ENCODE measurements around the gene AMBRA1.

The AMBRA1 gene

DNA sequence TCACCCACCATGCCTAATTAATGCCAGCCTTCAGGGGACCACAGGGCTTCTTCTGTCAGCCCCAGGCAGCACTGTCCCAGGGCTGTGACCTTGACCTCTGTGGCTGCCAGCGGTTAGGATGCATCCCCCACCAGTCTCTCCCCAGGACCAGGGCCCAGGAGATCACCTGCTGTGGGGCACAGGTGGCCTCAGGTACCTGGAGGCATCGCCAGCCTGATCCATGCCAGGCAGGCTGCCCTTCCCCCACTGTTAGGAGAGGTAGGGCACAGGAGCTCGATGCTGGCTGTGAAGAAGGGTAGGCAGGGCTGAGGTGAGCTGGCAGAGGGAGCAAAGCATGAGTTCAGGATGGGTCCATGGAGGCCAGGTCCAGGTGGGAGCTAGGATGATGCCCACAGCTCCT lies 229.0 kb downstream of the AMBRA1 start:
- in situ Hi-C loops (cut with HindIII; ENCODE audit: low sequenced_read_pairs), result no loop called here
- H3K4me3 ChIP-seq (ENCODE audit: low read depth, low read length), result no peak overlapping the region

DNA sequence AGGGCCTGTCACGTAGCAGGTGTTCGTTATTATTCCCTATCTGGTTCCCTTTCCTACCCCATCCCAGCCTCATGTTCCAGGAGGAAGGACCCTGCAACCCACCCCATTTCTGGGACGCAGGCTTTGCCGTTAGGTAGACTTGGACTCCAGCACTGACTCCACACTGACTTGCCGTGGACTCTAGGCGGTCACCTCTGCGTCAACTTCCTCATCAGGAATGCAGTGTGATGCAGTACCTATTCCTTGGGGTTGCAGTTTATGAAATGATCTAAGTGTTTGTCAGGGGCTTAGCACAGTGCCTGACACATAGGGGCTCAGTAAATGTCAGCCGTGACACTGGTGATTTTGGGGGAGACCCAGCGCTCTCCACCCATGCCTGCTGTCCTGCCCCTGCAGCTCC lies 229.8 kb downstream of the AMBRA1 start:
- H3K4me3 ChIP-seq (ENCODE audit: low read depth, low read length), result no peak overlapping the region
- TF ChIP-seq, protein P1, sequence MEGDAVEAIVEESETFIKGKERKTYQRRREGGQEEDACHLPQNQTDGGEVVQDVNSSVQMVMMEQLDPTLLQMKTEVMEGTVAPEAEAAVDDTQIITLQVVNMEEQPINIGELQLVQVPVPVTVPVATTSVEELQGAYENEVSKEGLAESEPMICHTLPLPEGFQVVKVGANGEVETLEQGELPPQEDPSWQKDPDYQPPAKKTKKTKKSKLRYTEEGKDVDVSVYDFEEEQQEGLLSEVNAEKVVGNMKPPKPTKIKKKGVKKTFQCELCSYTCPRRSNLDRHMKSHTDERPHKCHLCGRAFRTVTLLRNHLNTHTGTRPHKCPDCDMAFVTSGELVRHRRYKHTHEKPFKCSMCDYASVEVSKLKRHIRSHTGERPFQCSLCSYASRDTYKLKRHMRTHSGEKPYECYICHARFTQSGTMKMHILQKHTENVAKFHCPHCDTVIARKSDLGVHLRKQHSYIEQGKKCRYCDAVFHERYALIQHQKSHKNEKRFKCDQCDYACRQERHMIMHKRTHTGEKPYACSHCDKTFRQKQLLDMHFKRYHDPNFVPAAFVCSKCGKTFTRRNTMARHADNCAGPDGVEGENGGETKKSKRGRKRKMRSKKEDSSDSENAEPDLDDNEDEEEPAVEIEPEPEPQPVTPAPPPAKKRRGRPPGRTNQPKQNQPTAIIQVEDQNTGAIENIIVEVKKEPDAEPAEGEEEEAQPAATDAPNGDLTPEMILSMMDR (IDR thresholded peaks at IDR 0.05; ENCODE audit: low read depth, low read length), result no peak
- no peak for DNase-seq (ENCODE audit: low read depth, low spot score)
- in situ Hi-C loops (cut with HindIII; ENCODE audit: low sequenced_read_pairs), result no loop called here

More for the DNA sequence above, 229.0 kb downstream of the AMBRA1 start:
- TF ChIP-seq, protein P1 (IDR thresholded peaks at IDR 0.05; ENCODE audit: low read depth, low read length), result no peak
- no peak for DNase-seq (ENCODE audit: low read depth, low spot score)

DNA sequence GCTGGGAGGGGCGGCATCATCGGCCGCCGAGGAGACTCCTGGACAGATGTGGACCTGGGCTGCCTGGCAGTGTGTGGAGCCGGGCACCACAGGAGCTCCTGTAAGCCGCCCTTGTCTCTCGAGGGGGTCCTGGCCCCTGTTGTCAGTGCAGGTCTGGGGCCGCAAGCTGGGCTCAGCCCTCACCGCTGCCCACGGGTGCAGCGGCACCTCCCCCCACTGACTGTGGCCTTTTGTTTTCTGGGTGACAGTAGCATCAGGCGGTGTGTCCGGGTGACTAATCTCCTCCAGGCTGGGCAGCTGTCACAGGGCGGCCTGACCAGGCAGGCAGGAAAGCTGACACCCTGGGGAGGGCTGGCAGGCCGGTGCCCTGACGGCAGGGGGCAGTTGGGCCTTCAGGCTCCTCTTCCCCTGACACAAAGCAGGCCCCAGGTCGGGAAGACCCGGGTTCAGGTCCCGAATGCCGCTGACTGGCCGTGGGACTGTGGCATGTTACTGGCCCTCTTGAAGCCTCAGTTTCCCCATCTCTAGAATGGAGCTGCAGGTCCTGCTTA lies 230.3 kb downstream of the AMBRA1 start:
- TF ChIP-seq, protein P1 (IDR thresholded peaks at IDR 0.05; ENCODE audit: low read depth, low read length), result peak; percentile 20
- DNase-seq (ENCODE audit: low read depth, low spot score), result peak; percentile 53
- H3K4me3 ChIP-seq (ENCODE audit: low read depth, low read length), result no peak overlapping the region
- in situ Hi-C loops (cut with HindIII; ENCODE audit: low sequenced_read_pairs), result no loop called here

DNA sequence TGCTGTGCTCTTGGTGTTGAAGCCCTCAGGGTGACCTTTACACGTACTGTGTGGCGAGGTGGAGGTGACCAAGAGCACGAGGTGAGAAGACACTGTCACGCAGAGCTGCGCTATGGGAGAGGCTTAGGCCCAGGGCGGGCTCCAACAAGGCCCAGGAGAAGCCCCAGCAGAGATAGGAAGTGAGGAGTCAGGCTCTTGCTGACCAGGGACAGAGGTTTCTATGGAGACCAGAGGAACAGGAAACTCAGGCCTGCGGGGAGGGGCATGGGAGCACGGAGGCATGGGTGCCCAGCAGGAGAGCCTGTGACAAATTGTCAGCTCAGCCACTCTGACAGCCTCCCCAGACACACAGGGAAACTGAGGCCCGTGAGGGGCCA lies 230.8 kb downstream of the AMBRA1 start:
- in situ Hi-C loops (cut with HindIII; ENCODE audit: low sequenced_read_pairs), result no loop called here
- H3K4me3 ChIP-seq (ENCODE audit: low read depth, low read length), result no peak overlapping the region
- TF ChIP-seq, protein P1 (IDR thresholded peaks at IDR 0.05; ENCODE audit: low read depth, low read length), result no peak
- peak; percentile 74 for DNase-seq (ENCODE audit: low read depth, low spot score)

DNA sequence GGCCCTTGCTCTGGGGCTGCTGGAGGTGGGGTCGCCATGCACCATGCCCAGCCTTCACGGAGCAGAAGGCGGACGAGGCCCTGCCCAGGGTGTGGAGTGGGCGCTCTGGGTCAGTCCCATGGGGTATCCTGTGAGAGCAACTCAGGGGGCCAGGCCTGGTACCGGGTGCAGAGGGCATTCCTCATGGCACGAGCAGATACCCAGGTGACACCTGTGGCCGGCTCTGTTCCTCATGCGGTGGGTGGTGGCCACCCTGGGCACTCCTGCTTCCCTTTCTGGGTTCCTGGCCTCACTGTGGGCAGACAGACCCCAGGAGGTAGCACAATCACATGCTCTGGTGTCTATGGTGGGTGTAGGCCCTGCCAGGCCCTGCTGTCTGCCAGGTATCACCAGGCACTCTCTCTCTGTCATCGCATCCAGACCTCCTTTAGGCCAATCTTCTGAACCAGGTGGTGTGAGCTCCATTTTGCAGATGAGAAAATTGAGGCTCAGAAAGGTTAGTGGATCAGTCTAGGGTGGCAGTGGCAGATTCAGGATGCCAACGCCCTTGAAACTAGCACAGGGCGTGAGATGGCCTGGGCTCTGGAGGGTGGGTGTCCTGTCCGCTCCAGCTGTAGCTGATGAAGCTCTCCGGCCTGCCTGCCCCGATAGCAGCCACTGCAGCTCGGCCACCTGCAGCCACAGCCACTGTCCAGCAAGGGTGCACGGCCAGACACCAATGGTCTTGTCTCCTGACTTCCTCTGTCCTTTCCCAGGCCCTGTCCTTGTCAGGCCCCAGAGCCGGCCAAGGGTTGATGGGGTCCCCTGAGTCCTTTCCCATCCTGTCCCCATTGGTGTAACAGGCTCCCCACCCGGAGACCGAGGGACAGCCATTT lies 231.4 kb downstream of the AMBRA1 start:
- no peak for DNase-seq (ENCODE audit: low read depth, low spot score)
- in situ Hi-C loops (cut with HindIII; ENCODE audit: low sequenced_read_pairs), result no loop called here
- H3K4me3 ChIP-seq (ENCODE audit: low read depth, low read length), result no peak overlapping the region
- TF ChIP-seq, protein P1 (IDR thresholded peaks at IDR 0.05; ENCODE audit: low read depth, low read length), result no peak

DNA sequence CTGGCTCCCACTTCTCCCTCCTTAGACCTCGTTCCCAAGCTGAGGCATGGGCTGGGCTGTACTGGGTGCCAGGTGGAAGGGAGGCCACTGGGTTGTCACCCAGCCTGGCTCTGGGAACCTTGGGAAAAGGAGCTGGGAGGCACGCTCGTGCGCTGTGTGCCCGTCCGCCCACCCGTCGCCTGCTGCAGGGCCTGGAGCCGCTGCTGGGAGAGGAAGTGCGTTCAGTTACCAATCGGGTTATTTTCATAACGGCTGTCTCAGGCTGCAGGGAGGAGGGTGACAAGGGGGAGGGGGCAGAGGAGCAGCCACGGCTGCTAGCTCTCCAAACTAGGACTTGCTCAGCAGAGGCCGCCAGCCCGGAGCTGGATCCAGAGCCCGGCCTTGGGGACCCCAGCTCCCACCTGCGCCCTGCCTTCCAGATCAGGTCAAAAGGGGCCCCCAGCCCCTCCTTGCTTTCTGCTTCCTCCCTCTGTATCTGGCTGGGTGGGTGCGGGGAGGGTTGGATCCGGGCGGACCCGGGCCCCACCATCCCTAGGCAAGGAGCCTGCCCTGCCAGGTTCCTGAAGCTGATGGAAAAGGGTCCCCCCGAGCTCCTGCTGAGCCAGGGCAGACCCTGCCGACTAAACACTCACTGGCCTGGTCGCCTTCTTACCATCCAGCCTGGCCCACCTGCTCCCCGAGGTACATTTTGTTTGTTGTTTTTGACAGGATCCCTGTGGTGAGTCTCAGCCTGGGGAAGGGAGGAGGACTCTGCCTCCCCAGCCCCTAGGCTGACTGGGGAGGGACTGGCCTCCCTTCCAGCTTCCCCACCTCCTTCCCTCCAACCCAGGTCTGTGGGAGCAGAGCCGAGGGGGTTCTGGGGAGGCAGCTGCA lies 232.3 kb downstream of the AMBRA1 start:
- in situ Hi-C loops (cut with HindIII; ENCODE audit: low sequenced_read_pairs), result no loop called here
- H3K4me3 ChIP-seq (ENCODE audit: low read depth, low read length), result no peak overlapping the region
- DNase-seq (ENCODE audit: low read depth, low spot score), result peak; percentile 50
- TF ChIP-seq, protein P1 (IDR thresholded peaks at IDR 0.05; ENCODE audit: low read depth, low read length), result no peak
